ENCODE measurements around the gene TP53BP2.
A peak's percentile ranks its signal among the peaks of the same experiment; 100 is the strongest.
"Not testable (repeated sequence)": the region's sequence is repeated elsewhere in the genome, so short reads cannot be mapped to it uniquely, and the experiment has no call there.

TP53BP2 gene

DNA sequence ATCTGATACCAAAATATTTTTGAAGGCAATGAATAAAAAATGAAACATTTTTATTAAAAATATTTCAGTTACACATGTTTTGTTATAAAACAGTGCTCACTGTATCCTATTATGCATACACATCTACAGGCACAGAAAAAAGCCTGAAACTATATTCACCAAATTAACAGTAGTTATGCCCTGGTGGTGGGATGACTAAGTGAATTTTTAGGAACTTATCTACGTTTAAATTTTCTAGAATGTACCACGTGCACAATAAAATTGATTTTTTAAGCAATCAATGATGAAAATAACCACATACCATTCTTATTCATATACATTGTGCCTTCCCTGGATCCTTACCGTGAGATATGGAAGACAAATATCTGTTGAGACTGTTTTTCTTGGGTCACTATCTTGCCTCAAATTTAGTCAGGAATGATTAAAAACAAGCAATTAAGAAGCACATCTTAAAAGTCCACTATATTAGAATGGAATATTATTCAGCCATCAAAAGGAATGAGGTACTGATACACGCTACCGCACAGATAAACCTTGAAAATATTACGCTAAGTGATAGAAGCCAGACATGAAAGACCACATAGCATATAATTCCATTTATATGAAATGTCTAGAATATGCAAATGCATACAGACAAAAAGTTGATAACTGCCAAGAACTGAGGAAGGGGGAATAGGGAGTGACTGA lies 17.4 kb downstream of the TP53BP2 start:
- DNase-seq, result no peak

- DNase-seq, result no peak
Observed at GRCh38 chr1:223827193-223827663, 18.5 kb downstream of the TP53BP2 start.

GRCh38 chr1:223825767-223826748 lies 19.7 kb downstream of the TP53BP2 start:
- DNase-seq, result no peak

DNA sequence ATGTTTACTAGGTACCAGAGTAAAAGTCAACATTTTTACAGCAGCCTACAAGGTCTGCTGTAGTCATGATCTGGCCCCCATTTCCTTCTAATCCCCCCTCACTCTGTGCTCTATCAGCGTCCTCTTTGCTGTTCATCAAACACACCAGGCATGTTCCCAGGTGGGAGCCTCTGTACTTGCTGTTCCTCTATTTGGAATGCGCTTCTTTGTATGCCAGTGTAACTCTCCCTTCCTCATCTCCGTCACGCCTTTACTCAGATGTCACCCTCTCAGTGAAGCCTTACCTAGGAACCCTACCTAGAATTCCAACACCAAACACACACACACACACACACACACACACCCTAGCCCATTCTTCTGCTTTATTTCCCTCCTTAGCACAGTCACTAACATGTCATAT lies 21.0 kb downstream of the TP53BP2 start:
- no peak for DNase-seq

- no peak for DNase-seq
Observed at GRCh38 chr1:223824287-223824686, 21.5 kb downstream of the TP53BP2 start.

- peak; percentile 53 for DNase-seq
Observed at GRCh38 chr1:223820971-223821370, 24.8 kb downstream of the TP53BP2 start.

DNA sequence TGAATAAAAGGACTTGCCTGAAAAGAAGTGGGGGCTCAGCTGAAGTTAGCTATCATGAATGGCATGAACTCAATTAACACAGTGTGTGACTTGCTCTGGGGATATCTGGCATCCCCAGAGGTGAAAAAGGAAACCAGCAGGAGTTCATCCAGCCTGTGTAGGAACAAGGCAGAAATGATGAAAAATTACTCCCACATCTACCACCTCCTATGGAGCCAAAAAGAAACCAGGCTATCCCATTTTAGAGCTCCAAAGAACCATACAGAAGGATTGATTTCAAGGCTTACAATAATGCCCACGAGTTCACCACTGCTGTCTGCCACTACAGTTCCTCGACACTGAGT lies 25.3 kb downstream of the TP53BP2 start:
- DNase-seq, result peak; percentile 54

DNA sequence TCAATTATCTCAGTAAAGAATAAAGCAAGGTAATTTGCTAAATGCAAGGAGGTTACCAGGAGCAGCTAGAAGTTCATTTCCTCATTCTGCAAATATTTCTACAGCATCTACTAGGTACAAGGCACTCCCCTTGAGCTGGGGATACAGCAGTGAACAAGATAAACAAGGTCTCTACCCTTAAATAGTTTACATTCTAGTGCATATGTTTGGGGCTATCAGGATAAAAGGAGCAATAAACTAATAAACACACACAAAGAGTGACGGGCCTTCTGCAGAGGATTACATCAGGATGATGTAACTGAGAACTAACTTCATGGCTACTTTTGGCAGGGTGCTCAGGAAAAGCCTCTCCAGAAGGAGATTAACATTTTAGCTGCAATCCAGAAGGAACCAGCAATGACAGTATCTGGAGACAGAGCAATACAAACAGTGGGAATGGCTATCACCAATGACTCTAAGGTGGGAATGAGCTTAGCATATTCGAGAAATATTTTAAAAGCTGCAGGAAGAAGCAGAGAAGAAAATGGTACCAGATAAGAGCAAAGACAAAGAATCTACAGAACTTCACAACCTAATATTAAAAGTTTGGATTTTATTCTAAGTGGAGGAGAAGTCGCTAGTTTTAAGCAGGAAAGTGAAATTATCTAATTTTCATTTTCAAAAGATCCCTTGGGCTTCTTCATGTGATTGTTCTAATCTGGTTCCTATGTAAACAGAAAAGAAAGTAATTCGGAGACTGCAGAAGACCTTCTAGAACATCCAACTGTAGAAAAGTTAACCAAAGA lies 25.8 kb downstream of the TP53BP2 start:
- peak; percentile 77 for DNase-seq

DNA sequence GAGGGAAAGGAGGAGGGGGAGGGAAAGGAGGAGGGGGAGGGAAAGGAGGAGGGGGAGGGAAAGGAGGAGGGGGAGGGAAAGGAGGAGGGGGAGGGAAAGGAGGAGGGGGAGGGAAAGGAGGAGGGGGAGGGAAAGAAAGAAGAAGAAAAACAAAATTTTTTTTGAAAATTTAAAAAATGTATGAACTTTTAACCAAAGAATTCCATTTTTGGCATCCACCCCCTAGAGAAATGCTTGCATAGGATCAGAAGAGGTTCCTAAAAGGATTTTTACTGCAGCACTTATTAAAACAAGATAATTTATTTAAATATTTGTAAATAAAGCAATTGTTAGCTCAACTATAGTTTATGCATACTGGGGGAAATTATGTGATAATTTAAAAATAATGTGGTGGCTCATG lies 28.5 kb downstream of the TP53BP2 start:
- DNase-seq, result not testable (repeated sequence)

DNA sequence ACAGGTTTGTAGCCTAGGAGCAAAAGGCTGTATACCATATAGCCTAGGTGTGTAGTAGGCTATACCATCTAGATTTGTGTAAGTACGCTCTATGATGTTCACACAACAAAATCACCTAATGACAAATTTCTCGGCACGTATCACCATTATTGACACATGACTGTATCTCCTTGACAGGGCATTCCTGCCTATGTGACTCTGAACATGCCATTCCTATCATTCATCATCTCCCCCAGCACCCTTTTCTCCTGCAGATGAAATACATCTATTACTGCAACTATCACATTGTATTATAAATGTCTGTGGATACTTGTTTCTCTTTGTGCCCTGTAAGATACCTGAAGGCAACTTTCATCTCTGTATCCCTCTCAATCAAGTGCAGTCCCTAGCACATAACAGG lies 29.9 kb downstream of the TP53BP2 start:
- peak; percentile 61 for DNase-seq

GRCh38 chr1:223815020-223815853 lies 30.5 kb downstream of the TP53BP2 start:
- DNase-seq, result no peak

DNA sequence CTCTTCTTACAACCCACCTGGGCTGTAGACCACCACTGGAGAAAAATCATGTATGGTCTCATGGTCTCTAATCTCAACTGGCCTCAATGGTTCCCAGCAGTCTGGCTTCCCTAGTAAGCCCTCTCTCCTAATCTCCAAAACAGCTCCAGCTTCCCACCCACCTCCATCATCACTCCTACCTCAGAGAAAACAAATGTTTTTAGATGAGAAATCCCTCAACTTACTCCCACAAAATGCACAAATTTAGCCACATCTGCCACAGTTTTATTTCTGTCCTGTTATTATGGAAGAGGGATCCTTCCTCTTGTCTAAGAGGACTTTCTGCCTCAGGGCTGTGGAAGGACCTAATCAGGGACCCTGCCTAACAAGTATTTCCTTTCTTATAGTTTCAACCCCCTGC lies 32.1 kb downstream of the TP53BP2 start:
- DNase-seq, result no peak

- peak; percentile 45 for DNase-seq
Observed at GRCh38 chr1:223811634-223812101, 34.1 kb downstream of the TP53BP2 start.

DNA sequence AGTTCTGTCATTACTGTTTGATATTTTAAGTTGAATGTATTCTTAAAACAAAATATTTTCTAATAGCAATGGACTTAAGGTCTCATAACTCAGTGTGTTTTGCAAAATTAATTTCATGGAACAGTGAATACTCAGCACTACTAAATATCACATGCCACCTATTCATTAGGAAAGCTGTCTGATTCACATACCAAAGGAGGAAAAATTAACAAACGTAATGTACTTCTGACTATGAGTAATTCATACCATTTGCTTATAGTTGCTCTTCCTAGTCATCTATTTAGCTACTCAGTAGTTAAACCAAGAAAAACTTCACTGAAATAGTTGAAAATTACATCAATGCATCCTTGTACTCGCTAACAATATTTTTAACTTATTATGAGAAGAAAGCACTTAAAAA lies 35.2 kb downstream of the TP53BP2 start:
- DNase-seq, result no peak

DNA sequence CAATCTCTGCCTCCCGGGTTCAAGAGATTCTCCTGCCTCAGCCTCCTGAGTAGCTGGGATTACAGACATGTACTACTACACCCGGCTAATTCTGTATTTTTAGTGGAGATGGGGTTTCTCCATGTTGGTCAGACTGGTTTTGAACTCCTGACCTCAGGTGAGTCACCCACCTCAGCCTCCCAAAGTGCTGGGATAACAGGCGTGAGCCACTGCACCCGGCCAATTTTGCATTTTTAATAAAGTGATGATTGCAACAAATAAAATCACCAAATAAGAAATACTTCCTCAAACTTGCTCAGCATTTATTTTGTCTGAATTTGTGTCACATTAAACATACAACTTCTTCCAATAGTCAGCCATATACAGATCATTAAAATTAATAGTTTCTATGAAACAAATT lies 35.8 kb downstream of the TP53BP2 start:
- DNase-seq, result not testable (repeated sequence)

- DNase-seq, result no peak
Observed at GRCh38 chr1:223803211-223803610, 42.5 kb downstream of the TP53BP2 start.

DNA sequence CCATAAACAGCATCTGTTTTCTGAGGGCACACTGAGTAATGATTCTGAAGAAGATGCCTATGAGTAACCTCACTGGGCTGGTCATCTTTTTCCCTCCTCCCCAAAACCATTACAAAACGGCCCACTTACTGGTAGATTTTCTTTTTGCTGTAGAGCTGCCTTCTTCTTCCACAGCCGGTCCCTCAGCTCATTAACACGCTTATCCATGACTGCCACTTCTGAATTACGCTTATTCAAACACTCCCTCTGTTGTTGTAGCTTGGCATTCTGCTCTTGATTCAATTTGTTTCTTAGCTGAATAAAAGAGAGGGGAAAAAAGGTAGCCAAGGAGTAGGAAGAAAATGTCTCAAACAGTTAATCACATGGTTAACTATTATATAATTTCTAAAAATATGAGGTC lies 43.1 kb downstream of the TP53BP2 start:
- DNase-seq, result no peak

DNA sequence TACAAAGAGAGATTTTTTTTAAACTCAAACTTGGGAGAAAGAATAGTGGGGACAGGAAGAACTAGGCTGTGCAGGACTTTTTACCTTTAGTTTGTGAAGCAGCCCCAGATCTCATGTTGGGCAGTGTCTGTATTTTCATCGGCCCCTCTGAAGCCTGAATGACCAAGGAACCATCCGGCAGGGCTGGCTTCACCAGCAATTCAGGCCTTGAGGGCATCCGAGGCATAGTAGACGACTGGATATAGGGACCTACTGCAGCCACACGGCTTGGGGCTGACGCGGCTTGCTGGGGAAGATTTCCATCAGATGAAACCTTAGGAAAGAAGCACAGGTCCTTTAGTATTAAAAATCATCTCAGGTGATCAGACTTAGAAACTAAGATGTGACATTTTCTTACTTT lies 43.7 kb downstream of the TP53BP2 start:
- no peak for DNase-seq

DNA sequence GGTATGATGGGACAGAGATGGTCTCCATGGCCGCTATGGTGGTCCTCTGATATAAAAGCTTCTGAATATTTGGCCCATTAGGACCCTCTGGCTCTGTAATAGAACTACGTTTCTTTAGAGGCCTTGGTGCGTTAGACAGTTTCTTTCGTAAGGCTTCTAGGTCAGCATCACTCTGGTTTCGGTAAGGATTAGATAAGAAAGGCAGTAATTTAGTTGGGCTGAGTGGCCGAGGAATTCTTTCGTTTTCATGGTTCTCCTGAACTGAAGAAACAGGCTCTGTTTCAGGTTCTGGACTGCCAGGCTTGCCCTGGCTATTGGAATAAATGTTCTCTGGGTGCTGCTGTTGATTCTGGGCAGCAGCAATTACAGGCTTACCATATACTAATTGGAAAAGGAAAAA lies 49.5 kb downstream of the TP53BP2 start:
- no peak for DNase-seq

GRCh38 chr1:223794136-223794880 lies 51.4 kb downstream of the TP53BP2 start:
- DNase-seq, result no peak

DNA sequence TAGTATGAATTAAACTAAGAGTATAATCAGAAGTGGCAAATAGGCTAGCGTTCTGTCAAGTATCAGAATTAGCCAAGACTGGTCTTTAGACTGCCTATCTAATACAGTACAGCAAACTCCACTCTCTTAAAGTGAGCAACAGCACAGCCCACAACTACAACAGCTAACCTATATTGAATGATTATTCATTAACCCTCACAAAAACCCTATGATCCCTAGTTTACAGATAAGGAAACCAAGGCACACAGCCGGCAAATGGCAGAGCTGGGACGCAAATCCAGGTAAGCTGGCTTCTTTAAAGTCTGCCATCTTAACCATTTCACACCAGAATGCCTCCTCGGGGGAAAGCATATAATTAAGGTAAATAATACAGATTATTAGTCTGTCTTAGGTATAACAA lies 52.0 kb downstream of the TP53BP2 start:
- no peak for DNase-seq
